ENCODE measurements around the gene VDR. TPM values are rescaled to one million over a fixed set of nuclear protein-coding genes. Genes with fewer than 3 reads are reported as not detected.

The VDR gene
- total and polyA plus RNA-seq, 10 donors: 0.70 to 10.5 (median 5.7) TPM

DNA sequence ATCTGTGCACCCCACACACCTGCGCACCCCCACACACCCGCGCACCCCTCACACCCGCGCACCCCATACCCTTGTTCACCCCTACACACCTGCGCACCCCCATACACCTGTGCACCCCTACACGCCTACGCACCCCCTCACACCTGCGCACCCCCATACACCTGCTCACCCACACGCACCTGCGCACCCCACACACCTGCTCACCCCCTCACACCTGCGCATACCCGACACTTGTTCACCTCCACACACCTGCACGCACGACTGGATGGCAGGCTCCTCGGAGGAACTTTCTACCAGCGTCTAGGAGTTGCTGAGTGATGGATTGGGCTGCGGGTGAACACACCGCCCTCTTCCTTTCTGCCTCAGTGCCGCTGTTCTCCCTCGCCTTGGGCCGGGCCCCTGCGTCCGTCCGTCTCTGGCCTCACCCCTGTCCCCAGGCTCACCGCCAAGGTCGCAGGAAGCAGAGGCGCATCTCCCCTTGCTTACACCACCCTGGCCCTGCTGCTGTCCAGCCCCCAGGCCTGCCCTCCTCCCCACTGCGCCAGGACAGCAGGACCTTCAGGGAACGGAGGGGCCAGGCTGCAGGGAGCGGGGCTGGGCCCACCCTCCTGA is 37.9 kb upstream of the VDR start:
- Histone ChIP-seq H3K36me3 (no peaks in the 10 kb centered on the region), H3K4me1 (peaks cover 0 to 37% (median 24%) of the 10 kb centered on the region in 6 donors), H3K4me3 (peak overlapping the region in 1 of 8 donors; percentile 35), H3K9me3 (no peaks in the 10 kb centered on the region), H3K27me3 (replicated peaks in 1 of 7) (peaks cover 0 to 30% (median 4%) of the 10 kb centered on the region in 7 donors), H3K27ac (no peak overlapping the region)
- intact Hi-C loops (cut with DNase I; ENCODE audit: low total_unique reads): no loop called here
- 56 to 70% (median 68%) methylated on average over 29 to 31 of the region's 31 CpGs for WGBS, 5 donors
- TF ChIP-seq CTCF (IDR thresholded peaks at IDR 0.05 in 8 of 11, conservative IDR thresholded peaks at IDR 0.05 in 3 of 11): no peak
- no peak for TF ChIP-seq POLR2A (IDR thresholded peaks at IDR 0.05)
- no peak for TF ChIP-seq POLR2AphosphoS5 (IDR thresholded peaks at IDR 0.05)
- DNase-seq: no peak

DNA sequence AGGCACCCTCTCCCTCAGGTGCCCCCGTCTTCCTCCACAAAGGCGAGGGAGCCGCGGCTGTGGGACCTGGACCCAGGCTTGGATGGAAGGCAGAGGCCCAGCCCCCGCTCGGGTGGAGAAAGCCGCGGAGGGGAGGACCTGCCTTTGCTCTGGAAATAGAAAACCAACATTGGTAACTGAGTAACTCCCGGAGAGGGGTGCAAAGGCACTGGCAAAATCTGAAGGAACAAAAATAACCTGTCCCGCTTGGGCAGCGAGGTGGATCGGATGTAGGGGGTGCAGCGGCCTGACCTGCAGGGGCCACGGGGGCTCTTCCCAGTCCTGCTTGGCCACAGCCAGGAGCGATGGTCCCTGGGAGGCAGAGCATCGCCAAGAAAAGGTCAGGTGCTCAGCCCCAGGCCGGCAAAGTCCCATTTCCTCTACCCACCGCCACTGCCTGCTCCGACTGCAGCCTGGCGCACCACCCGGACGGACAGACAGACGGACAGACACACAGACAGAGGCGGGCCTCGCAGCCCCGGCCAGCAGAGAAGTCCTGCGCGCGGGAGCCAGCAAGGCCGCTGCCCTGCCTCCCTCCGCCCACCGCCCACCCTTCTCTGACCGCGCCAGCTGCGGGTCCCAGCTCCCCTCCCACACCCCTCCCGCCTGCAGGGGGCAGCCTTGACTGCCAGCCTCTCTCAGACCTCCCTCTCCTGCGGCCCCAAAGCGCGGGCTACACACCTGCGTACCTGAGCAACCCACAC is 37.2 kb upstream of the VDR start:
- Histone ChIP-seq H3K9me3 (no peaks in the 10 kb centered on the region), H3K27ac (no peak overlapping the region), H3K27me3 (replicated peaks in 1 of 7) (peaks cover 0 to 30% (median 4%) of the 10 kb centered on the region in 7 donors), H3K36me3 (no peaks in the 10 kb centered on the region), H3K4me3 (peak overlapping the region in 1 of 8 donors; percentile 35), H3K4me1 (peaks cover 0 to 32% (median 21%) of the 10 kb centered on the region in 6 donors)
- WGBS, 5 donors: 38 to 52% (median 43%) methylated on average over 29 to 40 of the region's 40 CpGs
- peak; percentile 80 for DNase-seq
- TF ChIP-seq CTCF (IDR thresholded peaks at IDR 0.05 in 8 of 11, conservative IDR thresholded peaks at IDR 0.05 in 3 of 11): peak in 6 of 11 experiments; percentile 26 to 62 (median 38)
- no peak for TF ChIP-seq POLR2A (IDR thresholded peaks at IDR 0.05)
- TF ChIP-seq POLR2AphosphoS5 (IDR thresholded peaks at IDR 0.05): no peak
- intact Hi-C loops (cut with DNase I; ENCODE audit: low total_unique reads): no loop called here

GRCh38 chr12:47941475-47941780 is 36.6 kb upstream of the VDR start:
- DNase-seq: no peak
- intact Hi-C loops (cut with DNase I; ENCODE audit: low total_unique reads): no loop called here
- Histone ChIP-seq H3K27ac (no peak overlapping the region), H3K4me1 (peaks cover 0 to 26% (median 18%) of the 10 kb centered on the region in 6 donors), H3K36me3 (no peaks in the 10 kb centered on the region), H3K4me3 (no peak overlapping the region), H3K27me3 (replicated peaks in 1 of 7) (peaks cover 0 to 30% (median 4%) of the 10 kb centered on the region in 7 donors), H3K9me3 (no peaks in the 10 kb centered on the region)
- TF ChIP-seq POLR2AphosphoS5 (IDR thresholded peaks at IDR 0.05): no peak
- WGBS, 5 donors: 71 to 81% (median 79%) methylated on average over 9 of the region's 9 CpGs

GRCh38 chr12:47940773-47941474 is 36.1 kb upstream of the VDR start:
- Histone ChIP-seq H3K9me3 (no peaks in the 10 kb centered on the region), H3K27me3 (replicated peaks in 1 of 7) (peaks cover 0 to 30% (median 4%) of the 10 kb centered on the region in 7 donors)

More at GRCh38 chr12:47940773-47941474, 36.1 kb upstream of the VDR start:
- no peak for TF ChIP-seq POLR2A (IDR thresholded peaks at IDR 0.05)
- TF ChIP-seq POLR2AphosphoS5 (IDR thresholded peaks at IDR 0.05): no peak
- TF ChIP-seq CTCF (IDR thresholded peaks at IDR 0.05 in 8 of 11, conservative IDR thresholded peaks at IDR 0.05 in 3 of 11): no peak
- 79 to 82% (median 81%) methylated on average over 10 of the region's 10 CpGs for WGBS, 5 donors
- H3K36me3 ChIP-seq: no peaks in the 10 kb centered on the region
- no peak overlapping the region for H3K4me3 ChIP-seq
- intact Hi-C loops (cut with DNase I; ENCODE audit: low total_unique reads): no loop called here
- H3K27ac ChIP-seq: no peak overlapping the region
- peaks cover 0 to 23% (median 16%) of the 10 kb centered on the region in 6 donors for H3K4me1 ChIP-seq
- DNase-seq: no peak

Measured in spleen (tissue), 11 donors.